Uterus (tissue), 2 donors: ENCODE data around the gene TRIM4.

Experiments used
- POLR2A ChIP-seq, 2 donors: fragments of 450-650 bp; IDR thresholded peaks; one replicate each; pipeline ENCODE4 v1.6.1; 2016; ENCODE audit warnings: antibody characterized with exemption in 2 of 2, mild to moderate bottlenecking in 1 of 2, moderate library complexity in 1 of 2
- TF ChIP-seq, protein P1 (sequence below), 4 experiments: fragments of 200-600 bp in 2 of 4; fragments of 450-650 bp in 2 of 4; sonication (generic) in 2 of 4; IDR thresholded peaks; one replicate each; pipeline ENCODE4 v1.5.1; 2016 to 2019; ENCODE audit warnings: antibody characterized with exemption in 4 of 4, mild to moderate bottlenecking in 2 of 4, moderate library complexity in 1 of 4

DNA sequence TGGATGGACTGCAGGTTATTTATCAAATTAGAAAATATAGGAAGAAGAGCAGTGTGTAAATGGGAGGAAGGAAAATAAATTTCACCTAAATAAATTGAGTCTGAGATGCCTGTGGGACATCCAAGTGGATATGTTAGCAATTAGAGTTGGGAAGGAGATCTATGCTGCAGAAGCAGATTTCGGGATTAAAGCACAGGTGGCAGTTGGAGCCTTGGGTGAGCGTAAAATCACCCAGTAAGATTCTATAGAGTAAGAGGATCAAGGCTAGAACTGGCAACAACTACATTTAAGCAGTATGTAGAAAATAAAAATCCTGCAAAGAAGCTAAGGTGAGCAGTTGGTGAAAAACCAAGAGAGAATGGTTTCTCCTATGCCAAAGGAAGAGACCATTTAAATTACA is 8.4 kb downstream of the TRIM4 start:
- TF ChIP-seq, protein P1, sequence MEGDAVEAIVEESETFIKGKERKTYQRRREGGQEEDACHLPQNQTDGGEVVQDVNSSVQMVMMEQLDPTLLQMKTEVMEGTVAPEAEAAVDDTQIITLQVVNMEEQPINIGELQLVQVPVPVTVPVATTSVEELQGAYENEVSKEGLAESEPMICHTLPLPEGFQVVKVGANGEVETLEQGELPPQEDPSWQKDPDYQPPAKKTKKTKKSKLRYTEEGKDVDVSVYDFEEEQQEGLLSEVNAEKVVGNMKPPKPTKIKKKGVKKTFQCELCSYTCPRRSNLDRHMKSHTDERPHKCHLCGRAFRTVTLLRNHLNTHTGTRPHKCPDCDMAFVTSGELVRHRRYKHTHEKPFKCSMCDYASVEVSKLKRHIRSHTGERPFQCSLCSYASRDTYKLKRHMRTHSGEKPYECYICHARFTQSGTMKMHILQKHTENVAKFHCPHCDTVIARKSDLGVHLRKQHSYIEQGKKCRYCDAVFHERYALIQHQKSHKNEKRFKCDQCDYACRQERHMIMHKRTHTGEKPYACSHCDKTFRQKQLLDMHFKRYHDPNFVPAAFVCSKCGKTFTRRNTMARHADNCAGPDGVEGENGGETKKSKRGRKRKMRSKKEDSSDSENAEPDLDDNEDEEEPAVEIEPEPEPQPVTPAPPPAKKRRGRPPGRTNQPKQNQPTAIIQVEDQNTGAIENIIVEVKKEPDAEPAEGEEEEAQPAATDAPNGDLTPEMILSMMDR (IDR thresholded peaks at IDR 0.05), result no peak
- no peak for TF ChIP-seq POLR2A (IDR thresholded peaks at IDR 0.05)
